ENCODE measurements around the gene HECTD4.
"Not testable (repeated sequence)": the region's sequence is repeated elsewhere in the genome, so short reads cannot be mapped to it uniquely, and the experiment has no call there.

The HECTD4 gene

DNA sequence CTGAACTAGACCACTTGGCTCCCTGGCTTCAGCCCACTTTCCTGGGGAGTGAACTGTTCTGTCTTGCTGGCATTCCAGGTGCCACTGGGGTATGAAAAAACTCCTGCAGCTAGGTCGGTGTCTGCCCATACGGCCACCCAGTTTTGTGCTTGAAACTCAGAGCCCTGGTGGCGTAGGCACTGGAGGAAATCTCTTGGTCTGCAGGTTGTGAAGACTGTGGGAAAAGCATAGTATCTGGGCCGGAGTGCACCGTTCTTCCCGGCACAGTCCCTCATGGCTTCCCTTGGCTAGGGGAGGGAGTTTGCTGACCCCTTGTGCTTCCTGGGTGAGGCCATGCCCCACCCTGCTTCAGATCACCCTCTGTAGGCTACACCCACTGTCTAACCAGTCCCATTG, 223.1 kb downstream of the HECTD4 start:
- DNase-seq (ENCODE audit: low spot score), result no peak

DNA sequence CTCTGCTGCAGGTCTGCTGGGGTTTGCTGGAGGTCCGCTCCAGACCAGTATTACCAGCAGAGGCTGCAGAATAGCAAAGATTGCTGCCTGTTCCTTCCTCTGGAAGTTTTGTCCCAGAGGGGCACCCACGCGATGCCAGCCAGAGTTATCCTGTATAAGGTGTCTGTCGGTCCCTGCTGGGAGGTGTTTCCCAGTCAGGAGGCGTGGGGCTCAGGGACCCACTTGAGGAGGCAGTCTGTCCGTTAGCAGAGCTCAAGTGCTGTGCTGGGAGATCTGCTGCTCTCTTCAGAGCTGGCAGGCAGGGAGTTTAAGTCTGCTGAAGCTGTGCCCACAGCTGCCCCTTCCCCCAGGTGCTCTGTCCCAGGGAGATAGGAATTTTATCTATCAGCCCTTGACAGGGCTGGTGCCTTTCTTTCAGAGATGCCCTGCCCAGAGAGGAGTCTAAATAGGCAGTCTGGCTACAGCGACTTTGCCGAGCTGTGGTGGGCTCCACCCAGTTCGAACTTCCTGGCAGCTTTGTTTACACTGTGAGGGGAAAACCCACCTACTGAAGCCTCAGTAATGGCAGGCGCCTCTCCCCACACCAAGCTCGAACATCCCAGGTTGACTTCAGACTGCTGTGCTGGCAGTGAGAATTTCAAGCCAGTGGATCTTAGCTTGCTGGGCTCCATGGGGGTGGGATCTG, 223.6 kb downstream of the HECTD4 start:
- not testable (repeated sequence) for DNase-seq (ENCODE audit: low spot score)

DNA sequence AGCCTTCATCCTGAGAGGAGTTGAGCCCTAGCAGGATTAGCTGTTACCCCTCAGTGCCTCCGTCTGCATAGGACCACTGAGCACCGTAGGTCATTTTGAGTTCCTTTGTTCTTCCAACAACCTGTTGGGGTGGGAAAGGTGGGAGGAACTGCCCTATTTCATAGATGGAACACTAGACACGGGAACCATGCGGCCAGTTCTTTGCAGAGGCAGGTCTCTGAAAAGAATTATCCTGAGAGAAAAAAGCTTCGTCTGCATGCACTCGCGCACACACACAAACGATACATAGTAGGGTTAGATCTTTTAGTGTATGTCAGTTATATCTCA, 228.4 kb downstream of the HECTD4 start:
- DNase-seq (ENCODE audit: low spot score), result no peak

DNA sequence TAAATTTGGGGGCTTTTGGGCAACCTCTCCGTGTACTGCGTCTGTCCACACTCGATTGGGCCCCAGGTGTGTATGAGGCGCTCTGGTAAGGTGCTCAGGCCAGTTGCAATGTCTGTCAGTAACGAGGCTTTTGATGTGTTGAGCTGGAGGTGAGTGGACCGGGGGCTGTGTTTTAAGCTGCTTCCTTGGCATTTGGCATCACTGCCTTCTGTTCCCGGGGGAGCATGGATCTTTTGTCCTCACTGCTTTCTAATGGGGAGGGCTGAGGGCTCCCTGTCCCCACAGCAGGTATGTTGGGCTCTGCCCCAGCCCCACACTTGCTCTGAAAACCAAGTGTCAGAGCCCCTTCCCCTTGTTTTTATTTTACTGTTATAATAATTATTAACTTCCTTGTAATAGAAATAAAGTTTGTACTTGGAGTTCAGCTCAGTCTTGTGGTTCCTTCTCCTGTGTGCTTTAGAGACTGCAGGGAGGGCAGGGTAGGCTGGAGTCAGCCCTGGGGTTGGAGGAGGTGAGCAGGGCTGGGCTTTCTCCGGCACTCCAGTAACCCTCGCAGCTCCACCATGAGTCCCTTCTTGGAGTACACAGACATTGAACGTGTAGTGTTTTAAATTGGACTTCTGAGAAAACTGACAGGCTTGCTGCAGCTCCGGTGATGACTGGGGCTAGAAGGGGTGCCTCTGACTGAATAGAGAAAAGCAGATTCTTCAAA, 228.9 kb downstream of the HECTD4 start:
- no peak for DNase-seq (ENCODE audit: low spot score)

DNA sequence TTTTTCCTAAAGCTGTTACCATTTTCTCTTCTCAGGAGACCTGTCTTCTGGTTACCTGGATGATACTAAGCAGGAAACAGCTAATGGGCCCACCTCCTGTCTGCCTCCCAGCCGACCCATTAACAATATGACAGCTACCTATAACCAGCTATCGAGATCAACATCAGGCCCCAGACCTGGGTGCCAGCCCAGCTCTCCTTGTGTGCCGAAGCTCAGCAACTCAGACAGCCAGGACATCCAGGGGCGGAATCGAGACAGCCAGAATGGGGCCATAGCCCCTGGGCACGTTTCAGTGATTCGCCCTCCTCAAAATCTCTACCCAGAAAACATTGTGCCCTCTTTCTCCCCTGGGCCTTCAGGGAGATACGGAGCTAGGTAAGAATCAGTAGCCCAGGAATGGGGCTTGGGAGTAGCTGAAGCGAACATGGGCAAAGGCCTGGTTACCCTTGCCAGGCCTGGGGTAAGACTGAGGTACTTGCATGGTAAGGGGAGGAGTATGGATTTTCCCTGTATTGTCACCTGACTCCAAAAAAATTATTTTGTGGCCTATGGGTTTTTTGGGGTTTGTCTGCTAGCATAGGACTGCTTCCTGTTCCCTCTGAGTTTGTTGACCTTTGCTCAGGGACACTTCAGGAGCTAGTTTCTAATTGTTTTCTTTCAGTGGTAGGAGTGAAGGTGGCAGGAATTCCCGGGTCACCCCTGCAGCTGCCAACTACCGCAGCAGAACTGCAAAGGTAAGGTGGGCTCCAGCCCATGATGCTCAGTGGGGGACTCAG, 230.3 kb downstream of the HECTD4 start:
- no peak for DNase-seq (ENCODE audit: low spot score)

DNA sequence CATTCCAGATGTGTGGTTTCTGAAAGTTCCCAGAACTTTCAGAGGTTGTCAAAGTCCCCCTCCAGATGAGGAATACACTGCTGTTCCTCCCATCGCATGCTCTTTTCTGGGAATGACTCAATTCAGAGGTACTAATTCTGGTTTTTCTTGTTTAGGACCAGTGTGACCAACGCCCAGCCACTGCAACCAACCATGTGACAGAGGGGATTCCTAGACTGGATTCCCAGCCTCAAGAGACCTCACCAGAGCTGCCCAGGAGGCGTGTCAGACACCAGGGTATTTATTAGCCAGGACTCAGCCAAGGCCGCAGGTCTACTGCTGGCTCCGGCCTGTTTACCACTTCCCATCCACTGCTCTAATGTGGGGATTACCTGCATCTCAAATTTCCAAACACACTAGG, 232.6 kb downstream of the HECTD4 start:
- DNase-seq (ENCODE audit: low spot score), result no peak

DNA sequence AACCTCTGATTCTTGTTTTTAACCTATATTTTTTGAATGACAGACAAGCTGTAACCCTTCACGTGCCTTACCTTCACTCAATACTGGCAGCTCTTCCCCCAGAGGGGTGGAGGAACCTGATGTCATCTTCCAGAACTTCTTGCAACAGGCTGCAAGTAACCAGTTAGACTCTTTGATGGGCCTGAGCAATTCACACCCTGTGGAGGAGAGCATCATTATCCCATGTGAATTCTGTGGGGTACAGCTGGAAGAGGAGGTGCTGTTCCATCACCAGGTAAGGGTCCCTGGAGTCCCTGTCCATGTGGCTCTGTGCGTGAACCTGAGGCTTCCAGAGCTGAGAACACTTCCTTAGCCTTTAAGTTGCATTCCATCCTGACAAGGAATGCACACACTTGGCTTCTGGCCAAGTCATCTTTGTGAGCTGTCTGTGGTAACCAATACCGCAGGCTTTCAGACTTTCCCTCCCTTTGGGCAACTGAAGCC, 234.2 kb downstream of the HECTD4 start:
- DNase-seq (ENCODE audit: low spot score), result no peak

DNA sequence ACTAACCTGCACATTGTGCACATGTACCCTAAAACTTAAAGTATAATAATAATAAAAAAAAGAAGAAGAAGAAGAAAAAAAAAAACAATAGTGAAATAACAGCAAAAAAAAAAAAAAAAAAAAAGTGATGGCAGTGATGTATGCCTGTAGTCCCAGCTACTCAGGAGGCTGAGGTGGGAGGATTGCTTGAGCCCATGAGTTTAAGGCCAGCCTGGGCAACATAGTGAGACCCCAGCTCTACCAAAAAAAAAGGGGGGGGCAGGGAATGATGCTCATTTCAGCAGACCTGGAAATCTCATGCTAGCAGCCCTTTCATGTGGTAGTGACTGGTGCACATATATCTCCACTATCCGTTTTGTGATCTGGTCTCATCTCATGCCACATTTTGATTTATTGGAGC, 236.1 kb downstream of the HECTD4 start:
- no peak for DNase-seq (ENCODE audit: low spot score)

DNA sequence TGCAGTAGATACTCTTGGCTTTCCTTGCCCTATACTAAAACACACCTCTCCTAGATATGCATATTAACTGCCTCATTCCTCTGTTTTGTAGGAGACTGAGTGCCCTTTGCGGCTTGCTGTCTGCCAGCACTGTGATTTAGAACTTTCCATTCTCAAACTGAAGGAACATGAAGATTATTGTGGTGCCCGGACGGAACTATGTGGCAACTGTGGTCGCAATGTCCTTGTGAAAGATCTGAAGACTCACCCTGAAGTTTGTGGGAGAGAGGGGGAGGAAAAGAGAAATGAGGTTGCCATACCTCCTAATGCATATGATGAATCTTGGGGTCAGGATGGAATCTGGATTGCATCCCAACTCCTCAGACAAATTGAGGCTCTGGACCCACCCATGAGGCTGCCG, 241.5 kb downstream of the HECTD4 start:
- DNase-seq (ENCODE audit: low spot score), result no peak

DNA sequence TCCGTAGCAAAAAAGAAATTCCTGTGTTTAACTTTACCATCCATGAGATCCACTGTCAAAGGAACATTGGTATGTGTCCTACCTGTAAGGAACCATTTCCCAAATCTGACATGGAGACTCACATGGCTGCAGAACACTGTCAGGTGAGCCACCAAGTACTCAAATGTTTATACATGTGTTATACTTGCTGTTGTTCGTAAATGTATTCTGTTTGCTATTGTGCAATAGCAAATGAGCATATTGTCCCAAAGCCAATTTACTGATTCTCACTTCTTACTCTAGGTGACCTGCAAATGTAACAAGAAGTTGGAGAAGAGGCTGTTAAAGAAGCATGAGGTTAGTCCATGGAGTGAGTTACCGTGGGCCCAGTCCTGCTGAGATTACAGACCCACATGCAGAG, 247.5 kb downstream of the HECTD4 start:
- DNase-seq (ENCODE audit: low spot score), result no peak

DNA sequence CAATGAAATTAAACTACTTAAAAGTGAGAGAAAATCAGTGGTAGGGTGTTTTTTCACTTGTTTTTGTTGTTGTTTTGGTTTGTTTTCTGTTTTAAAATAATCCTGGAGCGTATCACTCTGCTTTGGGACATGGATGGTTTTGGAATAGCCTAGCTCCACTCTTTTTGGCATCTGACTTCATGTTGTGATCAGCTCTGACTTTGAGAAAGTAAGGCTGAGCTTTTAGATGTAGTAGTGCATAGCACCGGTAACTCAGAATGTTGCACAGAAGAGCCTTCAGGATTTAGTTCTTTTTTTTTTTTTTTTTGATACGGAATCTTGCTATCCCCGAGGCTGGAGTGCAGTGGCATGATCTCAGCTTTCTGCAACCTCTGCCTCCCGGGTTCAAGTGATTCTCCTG, 248.8 kb downstream of the HECTD4 start:
- DNase-seq (ENCODE audit: low spot score), result no peak

DNA sequence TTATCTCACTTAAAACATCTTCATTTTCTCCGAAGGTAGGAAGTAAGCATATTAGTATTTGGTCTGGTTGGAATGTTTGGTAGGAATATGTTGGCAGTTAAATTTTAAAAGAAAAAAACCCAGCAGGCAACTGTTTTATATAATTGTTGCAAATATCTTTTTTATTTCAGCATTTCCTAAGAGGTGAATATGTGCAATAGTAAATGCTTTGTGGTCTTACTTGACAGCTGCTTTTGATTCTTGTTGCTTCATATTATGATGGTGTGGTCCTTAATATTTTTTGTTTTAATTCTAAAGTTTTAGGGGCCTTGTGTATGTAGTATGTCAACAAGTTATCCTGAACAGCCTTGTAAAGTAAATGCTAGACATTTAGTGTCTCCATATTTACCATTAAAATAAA, 250.5 kb downstream of the HECTD4 start:
- no peak for DNase-seq (ENCODE audit: low spot score)

DNA sequence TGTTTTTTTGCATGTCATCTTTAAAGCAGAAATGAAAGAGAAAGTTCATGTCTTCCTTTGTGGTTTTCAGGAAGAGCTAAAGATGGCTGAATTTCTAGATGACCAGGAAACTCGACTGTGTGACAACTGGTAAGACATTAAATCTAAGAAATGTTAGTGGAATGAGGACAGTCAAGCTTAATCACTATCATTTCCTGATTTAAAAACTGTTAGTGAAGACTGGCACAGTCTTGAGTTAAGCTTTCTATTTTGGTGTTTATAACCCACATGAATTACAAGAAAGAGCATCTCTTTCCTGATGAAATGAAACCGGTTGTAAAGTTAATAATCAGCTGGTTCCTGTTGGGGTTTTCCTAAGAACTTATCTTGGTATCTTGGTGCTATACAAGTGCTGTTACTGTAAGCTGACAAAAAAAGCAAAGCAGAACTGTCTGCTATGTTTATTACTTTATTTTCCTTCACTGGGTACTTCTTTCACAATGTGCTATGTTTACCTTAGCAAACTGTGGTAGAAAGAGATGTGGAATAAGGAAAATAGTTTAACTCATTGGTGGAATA, 251.7 kb downstream of the HECTD4 start:
- DNase-seq (ENCODE audit: low spot score), result no peak

DNA sequence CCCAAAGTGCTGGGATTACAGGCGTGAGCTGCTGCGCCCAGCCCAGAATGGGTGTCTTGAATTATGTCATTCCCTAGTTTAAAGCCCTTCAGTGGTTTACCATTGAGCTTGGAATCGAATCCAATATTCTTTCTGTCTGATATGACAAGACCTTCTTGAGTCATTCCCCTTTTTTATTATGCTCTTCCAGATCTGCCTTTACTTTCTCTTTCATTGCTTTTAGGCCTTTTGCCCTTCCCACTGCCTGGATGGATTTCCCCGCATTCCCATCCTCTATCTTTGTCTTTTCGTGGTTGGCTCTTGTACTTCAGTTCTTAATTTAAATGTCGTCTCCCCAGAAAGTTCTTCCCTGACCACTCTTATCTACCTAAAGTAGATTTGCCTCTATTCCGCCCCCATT, 255.3 kb downstream of the HECTD4 start:
- DNase-seq (ENCODE audit: low spot score), result no peak

DNA sequence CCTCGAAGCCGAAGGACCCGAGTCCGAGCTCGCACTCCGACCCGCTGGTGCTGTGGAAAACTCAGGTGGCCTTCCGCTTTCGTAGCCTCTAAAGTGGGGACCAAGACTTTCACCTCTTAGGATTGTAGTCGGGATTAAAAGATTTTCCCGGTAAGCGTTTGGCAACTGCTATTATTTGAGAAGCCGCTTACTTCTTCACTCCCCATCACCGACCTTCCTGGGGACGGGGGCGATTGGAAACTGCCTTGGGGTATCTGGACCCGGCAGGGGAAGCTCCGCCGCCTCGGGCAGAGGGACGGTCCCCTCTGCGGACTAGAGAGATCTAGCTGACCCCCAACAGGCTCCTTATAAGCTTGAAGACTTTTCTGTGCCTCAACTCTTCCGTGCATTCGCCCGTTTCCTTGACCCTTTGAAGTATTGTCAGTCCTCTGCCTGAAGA, 256.2 kb downstream of the HECTD4 start:
- peak; percentile 14 for DNase-seq (ENCODE audit: low spot score)

DNA sequence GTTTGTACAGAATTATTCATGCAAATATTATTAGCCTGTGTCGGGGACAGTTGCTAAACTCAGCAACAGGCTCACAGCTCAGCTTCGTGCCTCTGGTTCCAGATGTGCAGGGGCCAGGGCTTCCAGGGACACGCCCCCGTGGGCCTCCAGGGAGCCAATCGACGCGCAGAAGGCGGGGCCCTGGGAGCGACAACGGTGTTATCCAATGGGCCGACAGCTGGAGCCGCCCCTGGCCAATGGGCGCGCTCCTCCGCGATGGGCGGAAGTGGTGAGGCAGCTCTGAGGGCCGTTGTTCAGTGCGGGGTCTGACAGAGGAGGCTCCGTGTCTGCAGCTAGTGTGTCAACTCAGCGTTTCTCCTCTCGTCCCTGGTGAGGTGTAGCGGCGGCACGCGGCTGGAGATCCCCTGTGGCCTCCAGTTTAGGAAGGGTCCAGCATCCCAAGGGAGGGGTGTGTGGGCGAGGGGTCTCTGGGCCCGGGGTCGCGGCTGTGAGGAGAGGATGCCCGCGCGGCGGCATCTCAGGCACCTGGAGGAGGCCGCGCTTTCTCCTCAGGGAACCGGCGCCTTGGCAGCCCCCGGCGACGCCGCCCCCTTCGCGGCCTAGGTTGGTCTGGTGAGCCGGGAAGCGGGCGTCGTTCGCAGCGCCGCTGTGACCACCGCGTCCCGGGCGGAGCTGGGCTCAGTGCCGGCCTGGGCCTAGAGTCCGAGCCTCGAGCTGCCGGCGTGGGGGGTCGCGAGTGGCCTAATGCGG, 256.8 kb downstream of the HECTD4 start, which contains the start of gene TRAFD1:
Gene TRAFD1 (plus strand): TSS at position 311 of the 750 bp plus-strand sequence. CDS start 4,963 bp downstream, outside the sequence.
- peak; percentile 98 for DNase-seq (ENCODE audit: low spot score)

DNA sequence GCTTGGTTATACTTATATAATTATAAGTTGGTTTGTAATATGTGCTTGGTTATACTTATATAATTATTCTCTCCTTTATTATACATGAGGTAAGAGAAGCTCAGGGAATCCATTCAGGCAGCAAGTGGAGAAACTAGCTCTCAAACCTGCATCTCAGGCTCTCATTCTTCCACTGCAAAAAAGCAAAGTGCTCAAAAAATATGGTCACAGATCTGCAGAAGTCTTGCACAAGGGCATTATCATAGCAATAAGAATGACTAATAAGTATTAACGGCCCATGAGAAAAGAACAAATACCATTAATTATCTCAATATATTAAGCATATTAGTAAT, 257.3 kb downstream of the HECTD4 start:
- DNase-seq (ENCODE audit: low spot score), result no peak

DNA sequence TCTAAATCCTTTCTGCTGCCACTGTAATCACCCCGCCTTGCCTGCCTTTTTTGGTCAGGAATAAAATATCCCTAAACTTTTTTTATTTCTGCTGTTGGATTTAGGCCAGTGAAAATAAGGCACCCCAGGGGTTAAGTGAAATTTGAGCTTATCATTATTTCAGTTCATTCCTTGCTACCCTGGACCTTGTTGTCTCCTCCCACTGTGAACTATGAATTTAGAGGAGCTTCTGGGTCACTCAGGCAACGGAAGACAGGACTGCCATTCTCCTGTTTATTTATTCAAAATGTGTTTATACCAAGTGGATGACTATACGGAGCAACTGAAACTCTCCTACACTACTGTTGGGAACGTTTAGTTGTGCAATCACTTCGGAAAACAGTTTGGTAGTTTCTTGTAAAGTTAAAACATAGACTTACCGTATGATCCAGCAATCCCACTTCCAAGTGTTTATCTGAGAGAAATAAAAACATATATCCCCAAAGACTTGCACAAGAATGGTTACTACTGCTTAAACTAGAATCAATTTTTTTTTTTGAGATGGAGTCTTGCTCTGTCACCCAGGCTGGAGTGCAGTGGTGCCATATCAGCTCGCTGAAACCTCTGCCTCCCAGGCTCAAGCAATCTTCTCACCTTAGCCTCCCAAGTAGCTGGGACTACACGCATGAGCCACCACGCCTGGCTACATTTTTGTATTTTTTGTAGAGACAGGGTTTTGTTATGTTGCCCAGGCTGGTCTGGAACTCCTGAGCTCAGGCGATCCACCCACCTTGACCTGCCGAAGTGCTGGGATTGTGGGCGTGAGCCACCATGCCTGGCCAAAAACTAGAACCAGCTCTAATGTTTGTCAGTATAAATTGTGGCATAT, 259.2 kb downstream of the HECTD4 start:
- no peak for DNase-seq (ENCODE audit: low spot score)

DNA sequence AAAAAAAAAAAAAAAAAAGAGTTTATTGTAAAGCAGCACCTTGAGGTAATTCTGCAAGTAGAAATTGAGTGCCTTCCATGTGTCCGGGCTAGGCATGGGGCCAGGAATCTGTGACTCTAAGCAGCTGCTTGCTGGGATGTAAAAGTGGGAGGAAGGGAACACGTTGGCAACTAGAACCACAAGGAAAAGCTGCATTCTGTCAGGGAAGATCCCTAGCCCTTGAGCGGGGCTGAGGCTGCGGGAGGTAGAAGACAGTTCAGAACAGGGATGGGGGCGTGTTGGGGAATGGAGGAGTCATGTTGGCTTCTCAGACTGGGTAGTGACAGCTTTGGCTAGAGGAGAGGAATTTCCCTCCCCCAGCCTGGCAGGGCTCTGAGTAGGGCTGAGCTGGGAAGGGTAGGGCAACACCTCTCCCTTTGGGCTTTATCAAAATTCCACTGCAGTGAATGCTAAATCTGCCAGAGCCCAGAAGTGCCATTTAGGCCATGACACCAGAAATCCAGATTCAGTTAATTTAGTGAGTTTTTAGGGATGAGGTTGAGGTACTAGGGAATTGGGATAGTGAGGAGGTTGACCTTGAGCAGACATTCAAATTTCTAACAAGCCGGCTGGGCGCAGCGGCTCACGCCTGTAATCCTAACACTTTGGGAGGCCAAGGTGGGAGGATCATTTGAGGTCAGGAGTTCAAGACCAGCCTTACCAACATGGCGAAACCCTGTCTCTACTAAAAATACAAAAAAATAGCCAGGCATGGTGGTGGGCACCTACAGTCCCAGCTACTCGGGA, 260.3 kb downstream of the HECTD4 start:
- peak; percentile 43 for DNase-seq (ENCODE audit: low spot score)

DNA sequence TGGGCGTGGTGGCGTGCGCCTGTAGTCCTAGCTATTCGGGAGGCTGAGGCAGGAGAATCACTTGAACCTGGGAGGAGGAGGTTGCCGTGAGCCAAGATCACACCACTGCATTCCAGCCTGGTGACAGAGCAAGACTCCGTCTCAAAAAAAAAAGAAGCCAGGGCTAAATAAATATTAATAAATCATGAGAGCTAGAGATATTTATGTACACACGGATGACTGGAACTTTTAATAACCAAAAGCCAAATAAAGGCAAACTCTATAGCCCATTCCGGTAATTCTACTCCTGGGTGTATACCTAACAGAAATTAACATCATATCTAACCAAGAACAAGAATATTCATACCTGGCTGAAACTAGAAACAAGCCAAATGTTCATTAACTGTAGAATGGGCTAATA, 264.5 kb downstream of the HECTD4 start:
- DNase-seq (ENCODE audit: low spot score), result no peak

All from Ammon's horn (tissue), 1 donor.